Heart right ventricle (tissue), 16 donors: ENCODE measurements around the gene NPAT. TPM values are rescaled to one million over a fixed set of nuclear protein-coding genes. Genes with fewer than 3 reads are reported as not detected.

Source experiments
- ATAC-seq, 8 donors: fragments of 200-7000 bp; cut with Tn5 transposase; one replicate each; pipeline ENCODE4 v1.9.1; 2020; ENCODE audit warnings: mild to moderate bottlenecking in 8 of 8, moderate library complexity in 8 of 8, moderate number of reproducible peaks in 1 of 8
- DNase-seq, 2 donors: peaks; one replicate each; pipeline ENCODE4 v3.0.0-alpha.2; 2020
- H3K27ac ChIP-seq, 10 donors: fragments of 200-600 bp; sonication (generic) in 2 of 10; one replicate each; pipeline versions ENCODE4 v1.5.0 to v1.8.0; 2020 to 2022; ENCODE audit warnings: mild to moderate bottlenecking in 3 of 10
- H3K27me3 ChIP-seq, 7 donors: fragments of 200-600 bp; one replicate each; pipeline ENCODE4 v1.8.0; 2021 to 2022; ENCODE audit warnings: mild to moderate bottlenecking in 2 of 7
- H3K36me3 ChIP-seq, 9 donors: fragments of 200-600 bp; sonication (generic) in 1 of 9; one replicate each; pipeline versions ENCODE4 v1.5.0 to v1.8.0; 2020 to 2022; ENCODE audit warnings: mild to moderate bottlenecking in 2 of 9
- H3K4me1 ChIP-seq, 9 donors: fragments of 200-600 bp; sonication (generic) in 1 of 9; one replicate each; pipeline versions ENCODE4 v1.5.0 to v1.8.0; 2020 to 2022; ENCODE audit warnings: mild to moderate bottlenecking in 4 of 9
- H3K4me3 ChIP-seq, 10 donors: fragments of 200-600 bp; sonication (generic) in 2 of 10; one replicate each; pipeline versions ENCODE4 v1.5.0 to v1.8.0; 2020 to 2022; ENCODE audit warnings: mild to moderate bottlenecking in 7 of 10, moderate library complexity in 2 of 10
- H3K9me3 ChIP-seq, 11 donors: fragments of 200-600 bp in 10 of 11; sonication (generic) in 2 of 11; one replicate each; pipeline versions ENCODE4 v1.5.0 to v1.8.0; 2013 to 2022; ENCODE audit warnings: mild to moderate bottlenecking in 2 of 11, control low read depth in 1 of 11, moderate library complexity in 1 of 11
- CTCF ChIP-seq, 9 donors: fragments of 200-600 bp; sonication (generic) in 2 of 9; IDR thresholded peaks; one replicate each; pipeline versions ENCODE4 v1.5.0 to v1.8.0; 2021 to 2022; ENCODE audit warnings: antibody characterized with exemption in 9 of 9, mild to moderate bottlenecking in 5 of 9, moderate library complexity in 1 of 9
- WGBS, 2 donors: extraction: QIAGEN DNeasy Blood & Tissue Kit; methylation state at CpG; one replicate each; pipeline ENCODE4 v1.1.7; 2013; ENCODE audit warnings: inconsistent platforms in 1 of 2; 5-methylcytosine and 5-hydroxymethylcytosine counted together
- intact Hi-C, 10 donors: fragments of 100-400 bp; cut with DNase I; formaldehyde crosslinking; loops; one replicate each; pipeline versions ENCODE4 v1.11.1 to v1.14.2; 2022
- polyA plus RNA-seq, 2 donors: library from polyadenylated mRNA; stranded (reverse); fragments of 200-250 nt; gene quantifications; one replicate each; pipeline ENCODE4 v1.2.3, GENCODE V29; 2013
- total RNA-seq, 10 donors: library from RNA; stranded (reverse); fragmentation: NEBNext Ultra II Directional in 3 of 10; extraction: Animal tissue kit (Norgen Biotek cat#: 25700) in 3 of 10; gene quantifications; one replicate each; pipeline versions ENCODE4 v1.2.1 to v1.2.4, GENCODE V29; 2021 to 2023
- donor health status: Arrhythmogenic right ventricular cardiomyopathy.
- donor health status: ischemic (EF 13 %, LVEDD 7.1; RV severe dilation, severe dysfunction).
- donor health status: healthy with polysubstance abuse.
- donor health status: DM: no; HTN: yes; CAD: no.
- donor health status: DM: no; HTN: no; CAD: no.
- donor health status: ischemic (EF 25% LVEDD 6.9; RV normal size, moderate dysfunction).
- donor health status: ischemic (EF 25% LVEDD 5.7; RV mildly dilated, moderate dysfunction).
- donor health status: healthy.
- donor health status: DM: yes; HTN: yes; CAD: no.
- donor health status: Ischemic cardiomyopathy.
- donor health status: ischemic (EF 35%, LVEDD 5.7; RV mildly dilated, moderate dysfunction).
- donor health status: nonischemic (EF 11% LVEDD 7.7; RV severe dilation, severe dysfunction).
- donor health status: DM: yes; HTN: yes; CAD: no.
- donor health status: PGD.
- donor health status: ischemic (EF 29% LVEDD 5.4; RV normal size, mild dysfunction).
- donor health status: nonischemic (EF 23%, LVEDD 6.1; RV moderate dilation, normal function).

The NPAT gene
- total and polyA plus RNA-seq, 12 donors: 1.9 to 11.4 (median 9.3) TPM

- Histone ChIP-seq H3K27ac (peak overlapping the region in 2 of 10 donors; percentile 15 to 78), H3K4me1 (peaks cover 0 to 44% (median 0%) of the 10 kb centered on the region in 9 donors), H3K27me3 (no peaks in the 10 kb centered on the region), H3K36me3 (peaks cover 0 to 100% (median 25%) of the 10 kb centered on the region in 9 donors), H3K9me3 (peaks cover 0 to 4% (median 0%) of the 10 kb centered on the region in 11 donors), H3K4me3 (no peak overlapping the region)
- no peak for ATAC-seq
- 92 to 94% methylated on average over 1 of the region's 1 CpG for whole genome bisulfite sequencing, 2 donors
- intact Hi-C loops: loop anchor here in 1 of 10 donors (10.0 kb wide), 1 partner anchor 418 kb away; no protein-coding TSS in a partner anchor
- no peak for DNase-seq
- TF ChIP-seq CTCF (IDR thresholded peaks at IDR 0.05): no peak
These were observed 14.6 kb upstream of the NPAT start for GRCh38 chr11:108237058-108237481.

- H3K27me3 ChIP-seq: no peaks in the 10 kb centered on the region
- peaks cover 0 to 4% (median 0%) of the 10 kb centered on the region in 11 donors for H3K9me3 ChIP-seq
- no peak for TF ChIP-seq CTCF (IDR thresholded peaks at IDR 0.05)
- DNase-seq (no peak), ATAC-seq (no peak)
- 95 to 96% methylated on average over 2 of the region's 2 CpGs for WGBS, 2 donors
- H3K36me3 ChIP-seq: peaks cover 0 to 100% (median 28%) of the 10 kb centered on the region in 9 donors
- peaks cover 0 to 44% (median 0%) of the 10 kb centered on the region in 9 donors for H3K4me1 ChIP-seq
- H3K4me3 ChIP-seq: no peak overlapping the region
- peak overlapping the region in 1 of 10 donors; percentile 78 for H3K27ac ChIP-seq
- intact Hi-C loops: loop anchor here in 1 of 10 donors (10.0 kb wide), 1 partner anchor 419 kb away; no protein-coding TSS in a partner anchor
These were observed 13.2 kb upstream of the NPAT start for GRCh38 chr11:108235633-108236032.

DNA sequence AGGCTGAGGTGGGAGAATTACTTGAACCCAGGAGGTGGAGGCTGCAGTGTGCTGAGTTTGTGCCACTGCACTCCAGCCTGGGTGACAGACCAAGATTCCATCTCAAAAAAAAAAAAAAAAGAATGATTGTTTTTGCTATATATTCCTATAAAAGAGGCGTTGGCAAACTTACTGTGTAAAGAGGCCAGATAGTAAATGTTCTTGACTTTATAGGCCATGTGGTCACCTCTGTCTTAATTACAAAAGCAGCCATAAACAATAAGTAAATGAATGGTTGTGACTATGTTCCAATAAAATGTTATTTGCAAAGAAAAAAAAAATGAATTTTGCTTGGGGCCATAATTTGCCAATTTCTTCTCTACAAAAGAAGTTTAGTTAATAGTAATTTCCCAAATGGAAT is 12.8 kb upstream of the NPAT start:
- Histone ChIP-seq H3K27ac (peak overlapping the region in 1 of 10 donors; percentile 78), H3K36me3 (peaks cover 0 to 100% (median 32%) of the 10 kb centered on the region in 9 donors)
- WGBS, 2 donors: 100% methylated on average over 1 of the region's 1 CpG

More for the DNA sequence above, 12.8 kb upstream of the NPAT start:
- no peak for TF ChIP-seq CTCF (IDR thresholded peaks at IDR 0.05)
- H3K9me3 ChIP-seq: peaks cover 0 to 4% (median 0%) of the 10 kb centered on the region in 11 donors
- H3K4me3 ChIP-seq: no peak overlapping the region
- peaks cover 0 to 44% (median 0%) of the 10 kb centered on the region in 9 donors for H3K4me1 ChIP-seq
- no peak for DNase-seq
- intact Hi-C loops: loop anchor here in 1 of 10 donors (10.0 kb wide), 1 partner anchor 420 kb away; no protein-coding TSS in a partner anchor
- no peak for ATAC-seq
- H3K27me3 ChIP-seq: no peaks in the 10 kb centered on the region
